Astrocyte (in vitro differentiated cells and primary cell): ENCODE data around the gene TMCC1. TPM values are rescaled to one million over a fixed set of nuclear protein-coding genes. Genes with fewer than 3 reads are reported as not detected.

Source experiments
- DNase-seq: peaks from one replicate; pipeline ENCODE4 v3.0.0-alpha.2; 2010; ENCODE audit warnings: low read depth
- FAIRE-seq: peaks from 2 replicates; lab custom pipeline; 2011; peaks lifted over from hg19 to GRCh38; lab: Jason Lieb, UNC
- H2AFZ ChIP-seq: 2 replicates; pipeline ENCODE4 v1.6.0; 2012; ENCODE audit warnings: low read depth, low read length, inconsistent platforms
- H3K27ac ChIP-seq: 2 replicates; pipeline ENCODE4 v1.5.1; 2011; ENCODE audit warnings: low read depth, low read length, inconsistent platforms
- H3K27me3 ChIP-seq: 2 replicates; pipeline ENCODE4 v1.6.0; 2011; ENCODE audit warnings: low read length, inconsistent platforms; ENCODE audit not compliant: insufficient read depth
- H3K36me3 ChIP-seq: 2 replicates; pipeline ENCODE4 v1.5.1; 2011; ENCODE audit warnings: low read length, inconsistent platforms; ENCODE audit not compliant: insufficient read depth
- H3K4me1 ChIP-seq: 2 replicates; pipeline ENCODE4 v1.5.1; 2011; ENCODE audit warnings: low read length, inconsistent platforms; ENCODE audit not compliant: insufficient read depth
- H3K4me2 ChIP-seq: 2 replicates; pipeline ENCODE4 v1.6.0; 2012; ENCODE audit warnings: low read length, inconsistent platforms
- H3K4me3 ChIP-seq: 2 replicates; pipeline ENCODE4 v1.5.1; 2011; ENCODE audit warnings: low read depth, mild to moderate bottlenecking, low read length, inconsistent platforms; ENCODE audit not compliant: insufficient read depth
- H3K79me2 ChIP-seq: 2 replicates; pipeline ENCODE4 v1.6.0; 2012; ENCODE audit warnings: mild to moderate bottlenecking, low read length, inconsistent platforms; ENCODE audit not compliant: insufficient read depth
- H3K9ac ChIP-seq: 2 replicates; pipeline ENCODE4 v1.6.0; 2012; ENCODE audit warnings: mild to moderate bottlenecking, low read length, inconsistent platforms
- H3K9me3 ChIP-seq: 2 replicates; pipeline ENCODE4 v1.5.1; 2012; ENCODE audit warnings: low read depth, mild to moderate bottlenecking, low read length, inconsistent platforms; ENCODE audit not compliant: insufficient read depth
- H4K20me1 ChIP-seq: 2 replicates; pipeline ENCODE4 v1.6.0; 2012; ENCODE audit warnings: low read length, inconsistent platforms; ENCODE audit not compliant: insufficient read depth
- H3K27ac Mint-ChIP-seq: one replicate; pipeline ENCODE4 v1.8.0; 2021; ENCODE audit warnings: mild to moderate bottlenecking, mixed read lengths; ENCODE audit not compliant: unreplicated experiment
- H3K27me3 Mint-ChIP-seq: one replicate; pipeline ENCODE4 v1.8.0; 2021; ENCODE audit warnings: low read depth, mixed read lengths; ENCODE audit not compliant: unreplicated experiment
- H3K36me3 Mint-ChIP-seq: one replicate; pipeline ENCODE4 v1.8.0; 2021; ENCODE audit warnings: low read depth, mixed read lengths; ENCODE audit not compliant: unreplicated experiment
- H3K4me1 Mint-ChIP-seq: one replicate; pipeline ENCODE4 v1.8.0; 2021; ENCODE audit warnings: low read depth, mixed read lengths; ENCODE audit not compliant: unreplicated experiment
- H3K4me3 Mint-ChIP-seq: one replicate; pipeline ENCODE4 v1.8.0; 2021; ENCODE audit warnings: mild to moderate bottlenecking, moderate library complexity, mixed read lengths; ENCODE audit not compliant: unreplicated experiment
- H3K9me3 Mint-ChIP-seq: one replicate; pipeline ENCODE4 v1.8.0; 2021; ENCODE audit warnings: mild to moderate bottlenecking, mixed read lengths; ENCODE audit not compliant: unreplicated experiment
- EZH2 ChIP-seq: IDR thresholded peaks from 2 replicates; pipeline ENCODE4 v1.6.1; 2012; ENCODE audit warnings: mild to moderate bottlenecking, low read length, inconsistent platforms; ENCODE audit not compliant: insufficient read depth
- total RNA-seq: library from RNA; stranded (reverse); gene quantifications from 2 replicates; pipeline ENCODE4 v1.2.1, GENCODE V29; 2021
- TF ChIP-seq, protein P1 (sequence below): IDR thresholded peaks from 2 replicates; pipeline ENCODE4 v1.5.1; 2011; ENCODE audit warnings: low read depth, mild to moderate bottlenecking, inconsistent platforms, low read length, moderate library complexity; ENCODE audit not compliant: insufficient read depth

Gene TMCC1
- total RNA-seq, 1 donor from 2014 or later: 37.9 TPM

DNA sequence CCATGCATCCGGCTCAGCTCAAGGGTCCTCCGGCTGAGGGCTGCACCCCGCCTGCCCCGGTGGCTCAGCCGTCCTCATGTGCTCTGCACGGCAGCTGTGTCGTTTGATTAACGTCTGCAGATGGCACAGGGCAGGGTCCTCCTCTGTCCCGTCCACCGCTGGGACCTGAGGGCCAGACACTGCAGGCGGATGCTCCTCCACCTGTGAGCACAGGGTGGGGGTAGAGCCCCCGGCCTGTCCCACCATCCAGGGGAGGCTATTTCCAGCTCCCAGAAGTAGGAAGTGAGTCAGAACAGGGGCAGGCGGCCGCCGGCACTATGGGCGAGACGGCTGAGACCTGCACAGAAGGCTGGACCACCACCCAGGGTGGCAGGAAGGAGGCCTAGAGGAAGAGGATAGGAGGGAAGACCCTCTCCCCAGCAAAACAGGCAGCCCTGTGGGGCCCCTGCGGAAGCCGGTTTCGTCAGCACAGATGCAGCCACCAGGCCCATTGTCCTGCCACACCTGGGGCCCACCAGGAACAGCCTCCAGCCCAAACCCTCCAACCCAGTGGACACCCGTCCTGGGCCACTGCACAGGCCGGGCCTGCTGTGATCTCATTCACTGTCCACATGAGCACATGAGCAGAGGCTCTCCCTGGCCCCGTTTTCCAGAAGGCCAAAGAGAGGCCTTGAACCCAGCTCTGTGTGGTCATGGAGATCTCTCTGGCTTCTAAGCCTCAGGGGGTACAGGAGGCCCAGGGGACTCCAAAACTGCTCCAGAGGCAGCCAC, 274.4 kb downstream of the TMCC1 start:
- Mint-ChIP-seq H3K9me3 (no peaks in the 10 kb centered on the region), H3K4me3 (no peak overlapping the region), H3K27me3 (no peaks in the 10 kb centered on the region), H3K27ac (no peak overlapping the region), H3K36me3 (no peaks in the 10 kb centered on the region), H3K4me1 (peaks cover 24% of the 10 kb centered on the region)
- H3K27ac ChIP-seq: no peak overlapping the region
- no peaks in the 10 kb centered on the region for H3K36me3 ChIP-seq
- H3K4me1 ChIP-seq: peaks cover 27% of the 10 kb centered on the region
- H3K9ac ChIP-seq: no peak overlapping the region
- no peak overlapping the region for H3K4me3 ChIP-seq
- H4K20me1 ChIP-seq: no peaks in the 10 kb centered on the region
- DNase-seq (no peak), FAIRE-seq (no peak)
- no peaks in the 10 kb centered on the region for H3K27me3 ChIP-seq
- H3K9me3 ChIP-seq: no peaks in the 10 kb centered on the region
- peak overlapping the region; percentile 21 for H3K4me2 ChIP-seq
- peak overlapping the region; percentile 0 for H2AFZ ChIP-seq
- no peaks in the 10 kb centered on the region for H3K79me2 ChIP-seq
- TF ChIP-seq, protein P1, sequence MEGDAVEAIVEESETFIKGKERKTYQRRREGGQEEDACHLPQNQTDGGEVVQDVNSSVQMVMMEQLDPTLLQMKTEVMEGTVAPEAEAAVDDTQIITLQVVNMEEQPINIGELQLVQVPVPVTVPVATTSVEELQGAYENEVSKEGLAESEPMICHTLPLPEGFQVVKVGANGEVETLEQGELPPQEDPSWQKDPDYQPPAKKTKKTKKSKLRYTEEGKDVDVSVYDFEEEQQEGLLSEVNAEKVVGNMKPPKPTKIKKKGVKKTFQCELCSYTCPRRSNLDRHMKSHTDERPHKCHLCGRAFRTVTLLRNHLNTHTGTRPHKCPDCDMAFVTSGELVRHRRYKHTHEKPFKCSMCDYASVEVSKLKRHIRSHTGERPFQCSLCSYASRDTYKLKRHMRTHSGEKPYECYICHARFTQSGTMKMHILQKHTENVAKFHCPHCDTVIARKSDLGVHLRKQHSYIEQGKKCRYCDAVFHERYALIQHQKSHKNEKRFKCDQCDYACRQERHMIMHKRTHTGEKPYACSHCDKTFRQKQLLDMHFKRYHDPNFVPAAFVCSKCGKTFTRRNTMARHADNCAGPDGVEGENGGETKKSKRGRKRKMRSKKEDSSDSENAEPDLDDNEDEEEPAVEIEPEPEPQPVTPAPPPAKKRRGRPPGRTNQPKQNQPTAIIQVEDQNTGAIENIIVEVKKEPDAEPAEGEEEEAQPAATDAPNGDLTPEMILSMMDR: no peak
- TF ChIP-seq EZH2: no peak

DNA sequence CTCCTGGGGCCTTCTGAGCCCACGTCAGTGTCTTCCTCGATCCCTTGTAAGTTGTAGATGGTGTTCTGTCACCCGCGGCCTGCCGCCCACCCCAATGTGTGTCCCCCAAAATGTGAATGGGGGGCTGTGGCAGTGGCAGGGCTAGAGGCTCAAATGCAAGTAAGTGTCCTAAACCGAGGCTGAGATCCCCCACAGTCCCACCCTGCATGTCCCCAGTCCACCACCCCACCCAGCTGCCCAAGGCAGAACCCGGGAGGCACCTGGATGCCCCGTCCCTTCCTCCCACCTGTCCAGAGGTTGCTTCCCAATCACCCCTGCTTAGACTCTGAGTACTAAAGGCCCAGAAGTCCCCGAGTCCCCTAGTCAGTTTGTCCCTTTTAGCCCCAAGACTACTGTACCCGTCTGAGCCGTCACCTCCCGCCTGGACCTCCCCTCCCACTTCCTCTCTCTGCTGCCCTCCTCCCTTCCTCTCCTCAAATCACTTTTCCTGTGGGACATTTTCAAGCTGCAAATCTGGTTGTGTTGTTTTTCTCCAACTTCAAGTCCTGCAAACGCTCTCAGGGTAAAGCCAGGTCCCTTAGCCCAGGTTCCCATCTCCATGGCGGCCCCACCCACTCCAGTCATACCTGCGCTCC, 275.2 kb downstream of the TMCC1 start:
- H3K4me1 Mint-ChIP-seq: peaks cover 24% of the 10 kb centered on the region
- no peaks in the 10 kb centered on the region for H3K36me3 Mint-ChIP-seq
- H3K27ac Mint-ChIP-seq: peak overlapping the region; percentile 62
- Histone ChIP-seq H3K27me3 (no peaks in the 10 kb centered on the region), H3K9me3 (no peaks in the 10 kb centered on the region), H3K79me2 (no peaks in the 10 kb centered on the region), H2AFZ (no peak overlapping the region), H3K9ac (no peak overlapping the region), H3K36me3 (no peaks in the 10 kb centered on the region), H3K4me2 (peak overlapping the region; percentile 21), H3K4me3 (no peak overlapping the region), H3K4me1 (peaks cover 22% of the 10 kb centered on the region), H3K27ac (no peak overlapping the region), H4K20me1 (no peaks in the 10 kb centered on the region)
- DNase-seq: no peak
- H3K4me3 Mint-ChIP-seq: no peak overlapping the region
- H3K9me3 Mint-ChIP-seq: no peaks in the 10 kb centered on the region
- no peaks in the 10 kb centered on the region for H3K27me3 Mint-ChIP-seq
- no peak for FAIRE-seq
- TF ChIP-seq, protein P1: no peak
- no peak for TF ChIP-seq EZH2
